KOPT-K1 (cell line): Measurements from ENCODE around the gene MALSU1.
A peak's percentile ranks its signal among the peaks of the same experiment; 100 is the strongest.
"Not testable (repeated sequence)": the region's sequence is repeated elsewhere in the genome, so short reads cannot be mapped to it uniquely, and the experiment has no call there.

ENCODE experiments used
- H3K27ac ChIP-seq: fragments of 200-600 bp; sonication (generic); 2 replicates; pipeline ENCODE4 v1.5.1; 2016; ENCODE audit warnings: antibody characterized with exemption, mild to moderate bottlenecking, low read depth, low read length; ENCODE audit not compliant: poor library complexity, severe bottlenecking
- H3K36me3 ChIP-seq: fragments of 200-600 bp; sonication (generic); 2 replicates; pipeline ENCODE4 v1.5.1; 2017; ENCODE audit warnings: antibody characterized with exemption, mild to moderate bottlenecking, low read length, moderate library complexity; ENCODE audit not compliant: insufficient read depth
- H3K9me3 ChIP-seq: fragments of 200-600 bp; sonication (generic); 2 replicates; pipeline ENCODE4 v1.5.1; 2017; ENCODE audit warnings: antibody characterized with exemption, low read length, mild to moderate bottlenecking; ENCODE audit not compliant: insufficient read depth, poor library complexity, severe bottlenecking

MALSU1 gene

GRCh38 chr7:23298141-23298881 is 828 bp upstream of the MALSU1 start:
- H3K36me3 ChIP-seq: peaks cover 20% of the 10 kb centered on the region
- H3K27ac ChIP-seq: peak overlapping the region; percentile 68
- H3K9me3 ChIP-seq: no peaks in the 10 kb centered on the region

GRCh38 chr7:23299770-23300300 is 696 bp downstream of the MALSU1 start:
- Histone ChIP-seq H3K36me3 (peaks cover 31% of the 10 kb centered on the region), H3K27ac (peak overlapping the region; percentile 68), H3K9me3 (no peaks in the 10 kb centered on the region)

- Histone ChIP-seq H3K27ac (no peak overlapping the region), H3K9me3 (no peaks in the 10 kb centered on the region), H3K36me3 (peaks cover 90% of the 10 kb centered on the region)
These were observed 7.9 kb downstream of the MALSU1 start for GRCh38 chr7:23306936-23307521.

- Histone ChIP-seq H3K27ac (no peak overlapping the region), H3K36me3 (peaks cover 82% of the 10 kb centered on the region)
These were observed 9.6 kb downstream of the MALSU1 start for GRCh38 chr7:23308754-23309153.

GRCh38 chr7:23312141-23312540 is 13.0 kb downstream of the MALSU1 start:
- H3K27ac ChIP-seq, H3K9me3 ChIP-seq: not testable (repeated sequence)
- peaks cover 49% of the 10 kb centered on the region for H3K36me3 ChIP-seq

More at GRCh38 chr7:23308754-23309153, 9.6 kb downstream of the MALSU1 start:
- H3K9me3 ChIP-seq: no peaks in the 10 kb centered on the region

GRCh38 chr7:23315366-23315765 is 16.2 kb downstream of the MALSU1 start:
- Histone ChIP-seq H3K27ac (no peak overlapping the region), H3K36me3 (peaks cover 17% of the 10 kb centered on the region), H3K9me3 (no peaks in the 10 kb centered on the region)

- Histone ChIP-seq H3K9me3 (no peaks in the 10 kb centered on the region), H3K36me3 (no peaks in the 10 kb centered on the region), H3K27ac (no peak overlapping the region)
These were observed 32.0 kb downstream of the MALSU1 start for GRCh38 chr7:23331132-23331531.

GRCh38 chr7:23332193-23332592 is 33.1 kb downstream of the MALSU1 start:
- H3K36me3 ChIP-seq: no peaks in the 10 kb centered on the region
- H3K9me3 ChIP-seq: no peaks in the 10 kb centered on the region
- no peak overlapping the region for H3K27ac ChIP-seq

GRCh38 chr7:23332910-23333612 is 33.9 kb downstream of the MALSU1 start:
- Histone ChIP-seq H3K9me3 (no peaks in the 10 kb centered on the region), H3K36me3 (no peaks in the 10 kb centered on the region), H3K27ac (no peak overlapping the region)

- H3K36me3 ChIP-seq: no peaks in the 10 kb centered on the region
- H3K27ac ChIP-seq: no peak overlapping the region
- H3K9me3 ChIP-seq: no peaks in the 10 kb centered on the region
These were observed 34.6 kb downstream of the MALSU1 start for GRCh38 chr7:23333671-23334246.

GRCh38 chr7:23334482-23335056 is 35.4 kb downstream of the MALSU1 start:
- Histone ChIP-seq H3K36me3 (no peaks in the 10 kb centered on the region), H3K9me3 (no peaks in the 10 kb centered on the region), H3K27ac (no peak overlapping the region)

GRCh38 chr7:23335136-23335535 is 36.0 kb downstream of the MALSU1 start:
- Histone ChIP-seq H3K36me3 (no peaks in the 10 kb centered on the region), H3K9me3 (no peaks in the 10 kb centered on the region), H3K27ac (no peak overlapping the region)

- Histone ChIP-seq H3K9me3 (no peaks in the 10 kb centered on the region), H3K36me3 (no peaks in the 10 kb centered on the region)
These were observed 36.5 kb downstream of the MALSU1 start for GRCh38 chr7:23335621-23336020.

GRCh38 chr7:23336086-23336485 is 36.9 kb downstream of the MALSU1 start:
- Histone ChIP-seq H3K9me3 (no peaks in the 10 kb centered on the region), H3K36me3 (no peaks in the 10 kb centered on the region), H3K27ac (no peak overlapping the region)

More at GRCh38 chr7:23335621-23336020, 36.5 kb downstream of the MALSU1 start:
- no peak overlapping the region for H3K27ac ChIP-seq
